PC-3 (cell line): ENCODE results near the gene SRGAP1.

Experiments
- EZH2 ChIP-seq: fragments of 300-600 bp; sonication (generic); IDR thresholded peaks from one replicate; pipeline ENCODE4 v1.6.1; 2017; ENCODE audit warnings: antibody characterized with exemption, mild to moderate bottlenecking, low read length; ENCODE audit not compliant: unreplicated experiment
- EZH2phosphoT487 ChIP-seq: fragments of 300-600 bp; sonication (generic); IDR thresholded peaks from 2 replicates; pipeline ENCODE4 v1.6.1; 2018; ENCODE audit warnings: mild to moderate bottlenecking, antibody characterized with exemption, low read length, borderline replicate concordance
- TF ChIP-seq, protein P1 (sequence below): fragments of 300-600 bp; sonication (generic); conservative IDR thresholded peaks from 2 replicates; pipeline ENCODE4 v1.5.1; 2017; ENCODE audit warnings: antibody characterized with exemption, low read depth, mild to moderate bottlenecking, low read length

- TF ChIP-seq, protein P1, sequence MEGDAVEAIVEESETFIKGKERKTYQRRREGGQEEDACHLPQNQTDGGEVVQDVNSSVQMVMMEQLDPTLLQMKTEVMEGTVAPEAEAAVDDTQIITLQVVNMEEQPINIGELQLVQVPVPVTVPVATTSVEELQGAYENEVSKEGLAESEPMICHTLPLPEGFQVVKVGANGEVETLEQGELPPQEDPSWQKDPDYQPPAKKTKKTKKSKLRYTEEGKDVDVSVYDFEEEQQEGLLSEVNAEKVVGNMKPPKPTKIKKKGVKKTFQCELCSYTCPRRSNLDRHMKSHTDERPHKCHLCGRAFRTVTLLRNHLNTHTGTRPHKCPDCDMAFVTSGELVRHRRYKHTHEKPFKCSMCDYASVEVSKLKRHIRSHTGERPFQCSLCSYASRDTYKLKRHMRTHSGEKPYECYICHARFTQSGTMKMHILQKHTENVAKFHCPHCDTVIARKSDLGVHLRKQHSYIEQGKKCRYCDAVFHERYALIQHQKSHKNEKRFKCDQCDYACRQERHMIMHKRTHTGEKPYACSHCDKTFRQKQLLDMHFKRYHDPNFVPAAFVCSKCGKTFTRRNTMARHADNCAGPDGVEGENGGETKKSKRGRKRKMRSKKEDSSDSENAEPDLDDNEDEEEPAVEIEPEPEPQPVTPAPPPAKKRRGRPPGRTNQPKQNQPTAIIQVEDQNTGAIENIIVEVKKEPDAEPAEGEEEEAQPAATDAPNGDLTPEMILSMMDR = no peak
- TF ChIP-seq EZH2 = no peak
- TF ChIP-seq EZH2phosphoT487 = no peak
These were observed 99.6 kb downstream of the SRGAP1 start for GRCh38 chr12:63944034-63944579.
